ENCODE results near the gene ACOT12. TPM values are rescaled to one million over a fixed set of nuclear protein-coding genes. Genes with fewer than 3 reads are reported as not detected.
A peak's percentile ranks its signal among the peaks of the same experiment; 100 is the strongest.

Gene ACOT12
- polyA plus RNA-seq, 3 donors from 2014 or later, result not detected

- DNase-seq, result peak in 1 of 3 donors; percentile 19
- H3K27me3 Mint-ChIP-seq (ENCODE audit: low read depth in 3 of 3), result peaks cover 0 to 6% (median 0%) of the 10 kb centered on the region in 3 donors
- H3K27ac Mint-ChIP-seq, result peak overlapping the region in 1 of 6 donors; percentile 11
- H3K4me3 Mint-ChIP-seq, result peak overlapping the region in 1 of 5 donors; percentile 54
- peaks cover 5 to 6% of the 10 kb centered on the region in 2 donors for H3K4me1 Mint-ChIP-seq
- H3K36me3 Mint-ChIP-seq, result peaks cover 8 to 17% (median 17%) of the 10 kb centered on the region in 3 donors
- peaks cover 0 to 4% (median 0%) of the 10 kb centered on the region in 6 donors for H3K9me3 Mint-ChIP-seq
Observed at GRCh38 chr5:81288021-81288433, 105.9 kb downstream of the ACOT12 start.

GRCh38 chr5:81286059-81286617 is 107.8 kb downstream of the ACOT12 start:
- H3K27me3 Mint-ChIP-seq (ENCODE audit: low read depth in 3 of 3), result peaks cover 0 to 6% (median 0%) of the 10 kb centered on the region in 3 donors
- no peak for DNase-seq
- no peaks in the 10 kb centered on the region for H3K9me3 Mint-ChIP-seq
- no peak overlapping the region for H3K27ac Mint-ChIP-seq
- no peak overlapping the region for H3K4me3 Mint-ChIP-seq
- peaks cover 2 to 6% of the 10 kb centered on the region in 2 donors for H3K4me1 Mint-ChIP-seq
- peaks cover 8 to 14% (median 8%) of the 10 kb centered on the region in 3 donors for H3K36me3 Mint-ChIP-seq

GRCh38 chr5:81283976-81284375 is 110.0 kb downstream of the ACOT12 start:
- Mint-ChIP-seq H3K36me3 (peaks cover 0 to 12% (median 4%) of the 10 kb centered on the region in 3 donors), H3K27ac (no peak overlapping the region), H3K9me3 (peaks cover 0 to 1% (median 0%) of the 10 kb centered on the region in 6 donors), H3K27me3 (ENCODE audit: low read depth in 3 of 3) (peaks cover 0 to 2% (median 0%) of the 10 kb centered on the region in 3 donors), H3K4me1 (peaks cover 0 to 6% of the 10 kb centered on the region in 2 donors), H3K4me3 (no peak overlapping the region)
- no peak for DNase-seq

Other genes starting within 250 kb of the ACOT12 start
- gene CKMT2, start 160.8 kb downstream of the ACOT12 start, polyA plus RNA-seq, result under 1 TPM in 2 of 3 donors, not detected in 1; 0.36 to 0.99 TPM
- 1 to 10 TPM; 6.9 to 8.7 (median 8.1) TPM for gene ZCCHC9, start 92.5 kb downstream of the ACOT12 start, polyA plus RNA-seq

Measured in immature natural killer cell (primary cell).